GM23338 (cell line): ENCODE measurements around the gene CCDC70.

Experiments used
- CREB1 ChIP-seq: fragments of 250-450 bp; sonication (Bioruptor Pico); IDR thresholded peaks from 2 replicates; pipeline ENCODE4 v1.5.0; 2020; ENCODE audit warnings: low read depth, mild to moderate bottlenecking, moderate library complexity
- EZH2 ChIP-seq: fragments of 200-600 bp; sonication (generic); IDR thresholded peaks from one replicate; pipeline ENCODE4 v1.8.0; 2017; ENCODE audit warnings: antibody characterized with exemption, mild to moderate bottlenecking, low read depth; ENCODE audit not compliant: unreplicated experiment
- EZH2phosphoT487 ChIP-seq: fragments of 200-600 bp; sonication (generic); IDR thresholded peaks from one replicate; pipeline ENCODE4 v1.8.1; 2018; ENCODE audit warnings: antibody characterized with exemption; ENCODE audit not compliant: unreplicated experiment
- JUNB ChIP-seq: IDR thresholded peaks from one replicate; pipeline ENCODE4 v1.6.1; 2016; ENCODE audit warnings: antibody characterized with exemption; ENCODE audit not compliant: unreplicated experiment
- NANOG ChIP-seq: IDR thresholded peaks from 2 replicates; pipeline ENCODE4 v1.6.1; 2016; ENCODE audit warnings: antibody characterized with exemption, borderline replicate concordance
- POLR2AphosphoS5 ChIP-seq: IDR thresholded peaks from 2 replicates; pipeline ENCODE4 v1.6.1; 2016; ENCODE audit warnings: antibody characterized with exemption, low read depth
- STAT1 ChIP-seq: IDR thresholded peaks from one replicate; pipeline ENCODE4 v1.6.1; 2016; ENCODE audit warnings: antibody characterized with exemption; ENCODE audit not compliant: unreplicated experiment
- TF ChIP-seq, protein P1 (sequence below), 2 experiments: fragments of 200-600 bp in 1 of 2; sonication (generic) in 1 of 2; conservative IDR thresholded peaks; 2 replicates each; pipeline versions ENCODE4 v1.5.1 to v1.6.1; 2016 to 2017; ENCODE audit warnings: antibody characterized with exemption in 2 of 2, low read depth in 2 of 2, mild to moderate bottlenecking in 2 of 2, moderate library complexity in 1 of 2
- TF ChIP-seq, protein P2 (sequence below): fragments of 250-450 bp; sonication (Bioruptor Pico); IDR thresholded peaks from 2 replicates; pipeline ENCODE4 v1.5.0; 2020; ENCODE audit warnings: mild to moderate bottlenecking, moderate library complexity
- TF ChIP-seq, protein P3 (sequence below): IDR thresholded peaks from one replicate; pipeline ENCODE4 v1.6.1; 2018; ENCODE audit warnings: antibody characterized with exemption; ENCODE audit not compliant: unreplicated experiment

DNA sequence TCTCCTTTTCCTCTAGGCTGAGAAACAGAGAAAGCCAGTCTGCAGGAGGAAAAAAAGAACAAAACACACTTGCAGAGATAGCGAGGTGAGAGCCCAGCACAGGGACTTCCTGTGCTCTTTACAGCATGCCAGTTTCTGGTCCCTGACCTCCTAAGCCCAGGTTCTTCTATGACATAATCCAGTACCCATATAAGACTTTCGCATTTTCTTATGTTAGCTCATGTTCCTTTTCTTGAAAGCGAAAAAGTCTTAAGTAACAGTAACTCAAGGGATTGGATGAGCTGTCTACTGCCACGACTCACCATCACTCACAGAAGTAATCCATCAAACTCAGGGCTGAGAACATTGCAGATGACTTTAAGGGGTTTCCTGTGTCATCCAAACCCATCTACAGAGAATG, 17.4 kb downstream of the CCDC70 start:
- TF ChIP-seq EZH2 = no peak
- TF ChIP-seq, protein P1, sequence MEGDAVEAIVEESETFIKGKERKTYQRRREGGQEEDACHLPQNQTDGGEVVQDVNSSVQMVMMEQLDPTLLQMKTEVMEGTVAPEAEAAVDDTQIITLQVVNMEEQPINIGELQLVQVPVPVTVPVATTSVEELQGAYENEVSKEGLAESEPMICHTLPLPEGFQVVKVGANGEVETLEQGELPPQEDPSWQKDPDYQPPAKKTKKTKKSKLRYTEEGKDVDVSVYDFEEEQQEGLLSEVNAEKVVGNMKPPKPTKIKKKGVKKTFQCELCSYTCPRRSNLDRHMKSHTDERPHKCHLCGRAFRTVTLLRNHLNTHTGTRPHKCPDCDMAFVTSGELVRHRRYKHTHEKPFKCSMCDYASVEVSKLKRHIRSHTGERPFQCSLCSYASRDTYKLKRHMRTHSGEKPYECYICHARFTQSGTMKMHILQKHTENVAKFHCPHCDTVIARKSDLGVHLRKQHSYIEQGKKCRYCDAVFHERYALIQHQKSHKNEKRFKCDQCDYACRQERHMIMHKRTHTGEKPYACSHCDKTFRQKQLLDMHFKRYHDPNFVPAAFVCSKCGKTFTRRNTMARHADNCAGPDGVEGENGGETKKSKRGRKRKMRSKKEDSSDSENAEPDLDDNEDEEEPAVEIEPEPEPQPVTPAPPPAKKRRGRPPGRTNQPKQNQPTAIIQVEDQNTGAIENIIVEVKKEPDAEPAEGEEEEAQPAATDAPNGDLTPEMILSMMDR (conservative IDR thresholded peaks at IDR 0.05; ENCODE audit: low read depth in 2 of 2) = no peak
- no peak for TF ChIP-seq JUNB
- TF ChIP-seq EZH2phosphoT487 = no peak
- TF ChIP-seq POLR2AphosphoS5 = no peak
- TF ChIP-seq CREB1 (CRISPR knock-in tag) = no peak
- TF ChIP-seq, protein P2, sequence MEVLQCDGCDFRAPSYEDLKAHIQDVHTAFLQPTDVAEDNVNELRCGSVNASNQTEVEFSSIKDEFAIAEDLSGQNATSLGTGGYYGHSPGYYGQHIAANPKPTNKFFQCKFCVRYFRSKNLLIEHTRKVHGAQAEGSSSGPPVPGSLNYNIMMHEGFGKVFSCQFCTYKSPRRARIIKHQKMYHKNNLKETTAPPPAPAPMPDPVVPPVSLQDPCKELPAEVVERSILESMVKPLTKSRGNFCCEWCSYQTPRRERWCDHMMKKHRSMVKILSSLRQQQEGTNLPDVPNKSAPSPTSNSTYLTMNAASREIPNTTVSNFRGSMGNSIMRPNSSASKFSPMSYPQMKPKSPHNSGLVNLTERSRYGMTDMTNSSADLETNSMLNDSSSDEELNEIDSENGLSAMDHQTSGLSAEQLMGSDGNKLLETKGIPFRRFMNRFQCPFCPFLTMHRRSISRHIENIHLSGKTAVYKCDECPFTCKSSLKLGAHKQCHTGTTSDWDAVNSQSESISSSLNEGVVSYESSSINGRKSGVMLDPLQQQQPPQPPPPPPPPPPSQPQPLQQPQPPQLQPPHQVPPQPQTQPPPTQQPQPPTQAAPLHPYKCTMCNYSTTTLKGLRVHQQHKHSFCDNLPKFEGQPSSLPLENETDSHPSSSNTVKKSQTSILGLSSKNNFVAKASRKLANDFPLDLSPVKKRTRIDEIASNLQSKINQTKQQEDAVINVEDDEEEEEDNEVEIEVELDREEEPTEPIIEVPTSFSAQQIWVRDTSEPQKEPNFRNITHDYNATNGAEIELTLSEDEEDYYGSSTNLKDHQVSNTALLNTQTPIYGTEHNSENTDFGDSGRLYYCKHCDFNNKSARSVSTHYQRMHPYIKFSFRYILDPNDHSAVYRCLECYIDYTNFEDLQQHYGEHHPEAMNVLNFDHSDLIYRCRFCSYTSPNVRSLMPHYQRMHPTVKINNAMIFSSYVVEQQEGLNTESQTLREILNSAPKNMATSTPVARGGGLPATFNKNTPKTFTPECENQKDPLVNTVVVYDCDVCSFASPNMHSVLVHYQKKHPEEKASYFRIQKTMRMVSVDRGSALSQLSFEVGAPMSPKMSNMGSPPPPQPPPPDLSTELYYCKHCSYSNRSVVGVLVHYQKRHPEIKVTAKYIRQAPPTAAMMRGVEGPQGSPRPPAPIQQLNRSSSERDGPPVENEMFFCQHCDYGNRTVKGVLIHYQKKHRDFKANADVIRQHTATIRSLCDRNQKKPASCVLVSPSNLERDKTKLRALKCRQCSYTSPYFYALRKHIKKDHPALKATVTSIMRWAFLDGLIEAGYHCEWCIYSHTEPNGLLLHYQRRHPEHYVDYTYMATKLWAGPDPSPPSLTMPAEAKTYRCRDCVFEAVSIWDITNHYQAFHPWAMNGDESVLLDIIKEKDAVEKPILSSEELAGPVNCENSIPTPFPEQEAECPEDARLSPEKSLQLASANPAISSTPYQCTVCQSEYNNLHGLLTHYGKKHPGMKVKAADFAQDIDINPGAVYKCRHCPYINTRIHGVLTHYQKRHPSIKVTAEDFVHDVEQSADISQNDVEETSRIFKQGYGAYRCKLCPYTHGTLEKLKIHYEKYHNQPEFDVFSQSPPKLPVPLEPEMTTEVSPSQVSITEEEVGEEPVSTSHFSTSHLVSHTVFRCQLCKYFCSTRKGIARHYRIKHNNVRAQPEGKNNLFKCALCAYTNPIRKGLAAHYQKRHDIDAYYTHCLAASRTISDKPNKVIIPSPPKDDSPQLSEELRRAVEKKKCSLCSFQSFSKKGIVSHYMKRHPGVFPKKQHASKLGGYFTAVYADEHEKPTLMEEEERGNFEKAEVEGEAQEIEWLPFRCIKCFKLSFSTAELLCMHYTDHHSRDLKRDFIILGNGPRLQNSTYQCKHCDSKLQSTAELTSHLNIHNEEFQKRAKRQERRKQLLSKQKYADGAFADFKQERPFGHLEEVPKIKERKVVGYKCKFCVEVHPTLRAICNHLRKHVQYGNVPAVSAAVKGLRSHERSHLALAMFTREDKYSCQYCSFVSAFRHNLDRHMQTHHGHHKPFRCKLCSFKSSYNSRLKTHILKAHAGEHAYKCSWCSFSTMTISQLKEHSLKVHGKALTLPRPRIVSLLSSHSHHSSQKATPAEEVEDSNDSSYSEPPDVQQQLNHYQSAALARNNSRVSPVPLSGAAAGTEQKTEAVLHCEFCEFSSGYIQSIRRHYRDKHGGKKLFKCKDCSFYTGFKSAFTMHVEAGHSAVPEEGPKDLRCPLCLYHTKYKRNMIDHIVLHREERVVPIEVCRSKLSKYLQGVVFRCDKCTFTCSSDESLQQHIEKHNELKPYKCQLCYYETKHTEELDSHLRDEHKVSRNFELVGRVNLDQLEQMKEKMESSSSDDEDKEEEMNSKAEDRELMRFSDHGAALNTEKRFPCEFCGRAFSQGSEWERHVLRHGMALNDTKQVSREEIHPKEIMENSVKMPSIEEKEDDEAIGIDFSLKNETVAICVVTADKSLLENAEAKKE (CRISPR knock-in tag) = no peak
- no peak for TF ChIP-seq STAT1
- TF ChIP-seq, protein P3, sequence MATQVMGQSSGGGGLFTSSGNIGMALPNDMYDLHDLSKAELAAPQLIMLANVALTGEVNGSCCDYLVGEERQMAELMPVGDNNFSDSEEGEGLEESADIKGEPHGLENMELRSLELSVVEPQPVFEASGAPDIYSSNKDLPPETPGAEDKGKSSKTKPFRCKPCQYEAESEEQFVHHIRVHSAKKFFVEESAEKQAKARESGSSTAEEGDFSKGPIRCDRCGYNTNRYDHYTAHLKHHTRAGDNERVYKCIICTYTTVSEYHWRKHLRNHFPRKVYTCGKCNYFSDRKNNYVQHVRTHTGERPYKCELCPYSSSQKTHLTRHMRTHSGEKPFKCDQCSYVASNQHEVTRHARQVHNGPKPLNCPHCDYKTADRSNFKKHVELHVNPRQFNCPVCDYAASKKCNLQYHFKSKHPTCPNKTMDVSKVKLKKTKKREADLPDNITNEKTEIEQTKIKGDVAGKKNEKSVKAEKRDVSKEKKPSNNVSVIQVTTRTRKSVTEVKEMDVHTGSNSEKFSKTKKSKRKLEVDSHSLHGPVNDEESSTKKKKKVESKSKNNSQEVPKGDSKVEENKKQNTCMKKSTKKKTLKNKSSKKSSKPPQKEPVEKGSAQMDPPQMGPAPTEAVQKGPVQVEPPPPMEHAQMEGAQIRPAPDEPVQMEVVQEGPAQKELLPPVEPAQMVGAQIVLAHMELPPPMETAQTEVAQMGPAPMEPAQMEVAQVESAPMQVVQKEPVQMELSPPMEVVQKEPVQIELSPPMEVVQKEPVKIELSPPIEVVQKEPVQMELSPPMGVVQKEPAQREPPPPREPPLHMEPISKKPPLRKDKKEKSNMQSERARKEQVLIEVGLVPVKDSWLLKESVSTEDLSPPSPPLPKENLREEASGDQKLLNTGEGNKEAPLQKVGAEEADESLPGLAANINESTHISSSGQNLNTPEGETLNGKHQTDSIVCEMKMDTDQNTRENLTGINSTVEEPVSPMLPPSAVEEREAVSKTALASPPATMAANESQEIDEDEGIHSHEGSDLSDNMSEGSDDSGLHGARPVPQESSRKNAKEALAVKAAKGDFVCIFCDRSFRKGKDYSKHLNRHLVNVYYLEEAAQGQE = no peak
- TF ChIP-seq NANOG = no peak
